Measurements from ENCODE around the gene CABP4.

DNA sequence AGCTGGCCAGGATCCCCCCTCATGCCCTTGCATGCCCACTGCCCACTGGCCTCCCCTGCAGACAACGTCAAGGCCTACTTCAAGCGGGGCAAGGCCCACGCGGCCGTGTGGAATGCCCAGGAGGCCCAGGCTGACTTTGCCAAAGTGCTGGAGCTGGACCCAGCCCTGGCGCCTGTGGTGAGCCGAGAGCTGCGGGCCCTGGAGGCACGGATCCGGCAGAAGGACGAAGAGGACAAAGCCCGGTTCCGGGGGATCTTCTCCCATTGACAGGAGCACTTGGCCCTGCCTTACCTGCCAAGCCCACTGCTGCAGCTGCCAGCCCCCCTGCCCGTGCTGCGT, 35.5 kb downstream of the CABP4 start:
- no peak for TF ChIP-seq POLR2A (IDR thresholded peaks at IDR 0.05)
- TF ChIP-seq, protein P1, sequence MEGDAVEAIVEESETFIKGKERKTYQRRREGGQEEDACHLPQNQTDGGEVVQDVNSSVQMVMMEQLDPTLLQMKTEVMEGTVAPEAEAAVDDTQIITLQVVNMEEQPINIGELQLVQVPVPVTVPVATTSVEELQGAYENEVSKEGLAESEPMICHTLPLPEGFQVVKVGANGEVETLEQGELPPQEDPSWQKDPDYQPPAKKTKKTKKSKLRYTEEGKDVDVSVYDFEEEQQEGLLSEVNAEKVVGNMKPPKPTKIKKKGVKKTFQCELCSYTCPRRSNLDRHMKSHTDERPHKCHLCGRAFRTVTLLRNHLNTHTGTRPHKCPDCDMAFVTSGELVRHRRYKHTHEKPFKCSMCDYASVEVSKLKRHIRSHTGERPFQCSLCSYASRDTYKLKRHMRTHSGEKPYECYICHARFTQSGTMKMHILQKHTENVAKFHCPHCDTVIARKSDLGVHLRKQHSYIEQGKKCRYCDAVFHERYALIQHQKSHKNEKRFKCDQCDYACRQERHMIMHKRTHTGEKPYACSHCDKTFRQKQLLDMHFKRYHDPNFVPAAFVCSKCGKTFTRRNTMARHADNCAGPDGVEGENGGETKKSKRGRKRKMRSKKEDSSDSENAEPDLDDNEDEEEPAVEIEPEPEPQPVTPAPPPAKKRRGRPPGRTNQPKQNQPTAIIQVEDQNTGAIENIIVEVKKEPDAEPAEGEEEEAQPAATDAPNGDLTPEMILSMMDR (IDR thresholded peaks at IDR 0.05 in 4 of 5, conservative IDR thresholded peaks at IDR 0.05 in 1 of 5), result no peak
